ENCODE data around the gene TENM3.

DNA sequence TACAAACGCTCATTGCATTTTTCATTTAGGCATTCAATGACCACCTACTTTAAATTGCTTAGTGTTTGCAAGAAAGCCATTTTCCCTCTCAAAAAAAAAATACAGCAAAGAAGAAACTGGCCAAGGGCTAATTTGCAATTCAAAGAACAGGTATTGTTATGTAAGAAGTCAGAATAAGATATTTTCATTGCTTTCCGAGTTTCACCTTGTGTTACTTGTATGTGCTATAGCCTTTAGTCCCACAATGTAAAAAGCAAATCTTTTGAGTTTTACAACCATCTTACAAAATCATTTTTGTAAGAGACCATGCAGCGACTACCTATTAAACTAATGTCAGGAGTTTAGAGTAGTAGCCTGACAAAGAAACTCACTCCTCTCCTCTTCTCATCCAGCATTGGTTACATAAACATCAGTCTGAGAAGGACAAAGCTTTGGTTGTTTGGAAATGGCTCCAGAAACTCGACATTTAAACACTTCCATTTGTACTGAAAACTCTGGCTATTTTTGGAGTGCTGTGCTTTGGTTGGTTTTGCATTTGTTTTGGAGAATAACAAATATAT lies 15.3 kb downstream of the TENM3 start:
- TF ChIP-seq, protein P1, sequence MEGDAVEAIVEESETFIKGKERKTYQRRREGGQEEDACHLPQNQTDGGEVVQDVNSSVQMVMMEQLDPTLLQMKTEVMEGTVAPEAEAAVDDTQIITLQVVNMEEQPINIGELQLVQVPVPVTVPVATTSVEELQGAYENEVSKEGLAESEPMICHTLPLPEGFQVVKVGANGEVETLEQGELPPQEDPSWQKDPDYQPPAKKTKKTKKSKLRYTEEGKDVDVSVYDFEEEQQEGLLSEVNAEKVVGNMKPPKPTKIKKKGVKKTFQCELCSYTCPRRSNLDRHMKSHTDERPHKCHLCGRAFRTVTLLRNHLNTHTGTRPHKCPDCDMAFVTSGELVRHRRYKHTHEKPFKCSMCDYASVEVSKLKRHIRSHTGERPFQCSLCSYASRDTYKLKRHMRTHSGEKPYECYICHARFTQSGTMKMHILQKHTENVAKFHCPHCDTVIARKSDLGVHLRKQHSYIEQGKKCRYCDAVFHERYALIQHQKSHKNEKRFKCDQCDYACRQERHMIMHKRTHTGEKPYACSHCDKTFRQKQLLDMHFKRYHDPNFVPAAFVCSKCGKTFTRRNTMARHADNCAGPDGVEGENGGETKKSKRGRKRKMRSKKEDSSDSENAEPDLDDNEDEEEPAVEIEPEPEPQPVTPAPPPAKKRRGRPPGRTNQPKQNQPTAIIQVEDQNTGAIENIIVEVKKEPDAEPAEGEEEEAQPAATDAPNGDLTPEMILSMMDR (IDR thresholded peaks at IDR 0.05), result no peak
- TF ChIP-seq POLR2A (IDR thresholded peaks at IDR 0.05), result no peak

Data from testis (tissue), 2 donors.